Left lung (tissue), 10 donors: ENCODE results near the gene EME1. TPM values are rescaled to one million over a fixed set of nuclear protein-coding genes. Genes with fewer than 3 reads are reported as not detected.

Experiments
- ATAC-seq: fragments of 200-7000 bp; cut with Tn5 transposase; one replicate; pipeline ENCODE4 v1.9.1; 2020; ENCODE audit warnings: moderate library complexity
- DNase-seq, 4 donors: peaks; one replicate each; pipeline ENCODE4 v3.0.0-alpha.2; 2013 to 2020
- H3K27ac ChIP-seq, 2 donors: fragments of 200-600 bp; sonication (generic) in 1 of 2; one replicate each; pipeline versions ENCODE4 v1.5.0 to v1.8.0; 2020 to 2021
- H3K27me3 ChIP-seq, 2 donors: fragments of 200-600 bp; sonication (generic) in 1 of 2; one replicate each; pipeline versions ENCODE4 v1.5.0 to v1.8.0; 2020 to 2021
- H3K36me3 ChIP-seq, 2 donors: fragments of 200-600 bp; sonication (generic) in 1 of 2; one replicate each; pipeline versions ENCODE4 v1.5.0 to v1.8.0; 2020 to 2021
- H3K4me1 ChIP-seq, 2 donors: fragments of 200-600 bp; one replicate each; pipeline ENCODE4 v1.8.0; 2021
- H3K4me3 ChIP-seq, 2 donors: fragments of 200-600 bp; sonication (generic) in 1 of 2; one replicate each; pipeline versions ENCODE4 v1.5.0 to v1.8.0; 2020 to 2021; ENCODE audit warnings: mild to moderate bottlenecking in 1 of 2
- H3K9me3 ChIP-seq, 2 donors: fragments of 200-600 bp; sonication (generic) in 1 of 2; one replicate each; pipeline versions ENCODE4 v1.5.0 to v1.8.0; 2020 to 2021
- CTCF ChIP-seq, 2 donors: fragments of 200-600 bp; sonication (generic) in 1 of 2; IDR thresholded peaks; one replicate each; pipeline versions ENCODE4 v1.5.0 to v1.8.0; 2021; ENCODE audit warnings: antibody characterized with exemption in 2 of 2
- intact Hi-C, 2 donors: fragments of 100-400 bp; cut with DNase I; formaldehyde crosslinking; loops; one replicate each; pipeline versions ENCODE4 v1.11.2 to v1.14.2; 2022
- polyA plus RNA-seq, 6 donors: library from polyadenylated mRNA; unstranded; fragments of 120-200 nt; gene quantifications; one replicate each; pipeline ENCODE4 v1.2.1, GENCODE V29; 2013; ENCODE audit not compliant: insufficient read length in 6 of 6
- total RNA-seq, 2 donors: library from RNA; stranded (reverse); fragmentation: NEBNext Ultra II Directional; extraction: Animal tissue kit (Norgen Biotek cat#: 25700); gene quantifications; one replicate each; pipeline ENCODE4 v1.2.1, GENCODE V29; 2021
- donor health status: DM: no; HTN: yes; CAD: no.
- donor health status: DM: no; HTN: no; CAD: no.

EME1 gene
- total and polyA plus RNA-seq, 8 donors = 2.6 to 12.7 (median 10.0) TPM

GRCh38 chr17:50346313-50347116 lies 26.5 kb upstream of the EME1 start:
- no peaks in the 10 kb centered on the region for H3K27me3 ChIP-seq
- intact Hi-C loops = no loop called here
- ATAC-seq (peak; percentile 49), DNase-seq (peak in 2 of 4 donors; percentile 60 to 87)
- no peak for TF ChIP-seq CTCF (IDR thresholded peaks at IDR 0.05)
- peaks cover 15 to 34% of the 10 kb centered on the region in 2 donors for H3K4me1 ChIP-seq
- peak overlapping the region in 1 of 2 donors; percentile 1 for H3K27ac ChIP-seq
- peak overlapping the region; percentile 67 for H3K4me3 ChIP-seq
- H3K36me3 ChIP-seq = no peaks in the 10 kb centered on the region
- H3K9me3 ChIP-seq = no peaks in the 10 kb centered on the region

DNA sequence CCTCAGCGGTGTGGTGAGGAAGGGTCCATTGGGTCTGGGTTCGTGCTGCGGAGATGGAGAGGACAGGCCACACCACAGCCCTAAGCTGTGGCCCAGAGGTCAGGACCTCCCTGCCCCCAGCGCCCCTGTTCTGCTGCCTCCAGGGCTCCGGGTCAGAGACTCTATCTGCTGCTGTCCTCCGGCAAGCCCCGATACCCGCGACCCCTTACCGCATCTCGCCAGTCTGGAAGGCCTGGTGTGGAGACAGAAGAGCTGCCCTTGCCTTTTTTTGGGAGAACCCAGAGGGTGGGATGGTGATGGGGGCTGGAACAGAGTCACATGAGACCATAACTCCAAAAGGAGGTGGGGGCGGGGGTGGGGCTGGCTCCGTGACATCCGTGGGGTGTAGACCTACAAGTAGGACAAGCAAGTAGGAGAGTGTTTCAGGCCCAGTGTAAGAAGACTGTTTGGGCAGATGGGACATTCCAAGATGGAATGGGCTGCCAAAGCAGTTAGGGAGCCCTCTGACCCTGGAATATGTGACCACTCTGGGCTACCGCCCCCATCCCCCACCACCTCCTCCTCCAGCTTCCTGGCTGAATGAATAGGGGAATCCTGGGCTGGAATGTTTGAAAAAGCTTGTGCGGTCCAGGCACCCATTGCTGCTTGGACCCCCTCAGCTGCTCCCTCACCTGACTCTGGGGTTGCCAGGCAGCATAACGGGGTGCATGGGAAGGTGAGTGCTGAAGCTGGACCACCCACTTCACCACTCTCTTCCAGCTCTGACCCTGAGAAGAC lies 25.7 kb upstream of the EME1 start:
- Histone ChIP-seq H3K27ac (no peak overlapping the region), H3K4me3 (peak overlapping the region; percentile 67), H3K27me3 (no peaks in the 10 kb centered on the region), H3K36me3 (no peaks in the 10 kb centered on the region), H3K4me1 (peaks cover 15 to 34% of the 10 kb centered on the region in 2 donors), H3K9me3 (no peaks in the 10 kb centered on the region)
- intact Hi-C loops = no loop called here
- TF ChIP-seq CTCF (IDR thresholded peaks at IDR 0.05) = no peak
- DNase-seq = peak in 1 of 4 donors; percentile 33
- ATAC-seq = no peak

- no peak overlapping the region for H3K4me3 ChIP-seq
- intact Hi-C loops = no loop called here
- no peaks in the 10 kb centered on the region for H3K9me3 ChIP-seq
- H3K4me1 ChIP-seq = peaks cover 15 to 34% of the 10 kb centered on the region in 2 donors
- TF ChIP-seq CTCF (IDR thresholded peaks at IDR 0.05) = no peak
- H3K27ac ChIP-seq = no peak overlapping the region
- ATAC-seq (no peak), DNase-seq (no peak)
- H3K27me3 ChIP-seq = no peaks in the 10 kb centered on the region
- H3K36me3 ChIP-seq = no peaks in the 10 kb centered on the region
Measured at GRCh38 chr17:50347894-50348291, 25.1 kb upstream of the EME1 start.

DNA sequence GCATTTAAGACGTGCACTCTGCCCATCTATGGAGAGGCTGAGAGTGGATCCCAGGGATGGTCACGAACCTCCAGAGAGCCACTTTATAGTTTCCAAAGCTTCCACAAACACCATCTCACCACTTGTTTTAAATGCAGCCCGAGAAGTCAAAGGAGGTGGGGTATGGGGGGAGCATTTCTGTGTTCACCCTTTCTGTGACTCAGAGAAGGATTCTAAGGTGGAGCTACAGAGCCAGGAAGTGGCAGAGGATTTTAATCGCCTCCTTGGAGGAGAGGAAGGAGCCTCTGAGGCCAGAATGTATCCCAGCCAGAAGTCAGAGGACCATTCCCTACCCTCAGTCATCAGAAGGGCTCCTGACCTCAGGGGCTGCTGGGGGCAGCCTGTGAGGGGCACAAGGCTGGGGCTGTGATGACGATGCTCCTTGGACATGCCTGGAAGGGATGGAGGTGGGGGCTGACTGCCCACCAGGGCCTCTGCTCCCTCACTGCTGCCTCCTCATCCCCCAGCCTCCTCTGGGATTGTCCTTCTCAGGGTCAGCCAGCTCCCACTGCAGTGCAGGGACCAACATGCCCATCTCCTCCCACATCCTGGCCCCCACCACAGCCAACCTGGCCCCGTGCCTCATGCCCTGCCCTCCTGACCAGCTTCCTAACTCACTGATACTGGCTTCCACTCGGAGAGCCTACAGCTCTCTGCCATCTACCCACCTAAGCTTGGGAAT lies 24.3 kb upstream of the EME1 start:
- intact Hi-C loops = no loop called here
- ATAC-seq = no peak

More for the DNA sequence above, 24.3 kb upstream of the EME1 start:
- no peak for TF ChIP-seq CTCF (IDR thresholded peaks at IDR 0.05)
- no peak overlapping the region for H3K4me3 ChIP-seq
- H3K9me3 ChIP-seq = no peaks in the 10 kb centered on the region
- H3K4me1 ChIP-seq = peaks cover 15 to 34% of the 10 kb centered on the region in 2 donors
- H3K27ac ChIP-seq = no peak overlapping the region
- peak in 1 of 4 donors; percentile 8 for DNase-seq
- no peaks in the 10 kb centered on the region for H3K27me3 ChIP-seq
- peaks cover 0 to 4% of the 10 kb centered on the region in 2 donors for H3K36me3 ChIP-seq
